HUES64 (cell line): ENCODE data around the gene APOBEC3G.
"Not testable (repeated sequence)": the region's sequence is repeated elsewhere in the genome, so short reads cannot be mapped to it uniquely, and the experiment has no call there.

Experiments used
- H3K27ac ChIP-seq: 2 replicates; pipeline ENCODE4 v1.7.0; 2013; ENCODE audit warnings: low read depth, low read length, inconsistent platforms
- H3K27me3 ChIP-seq: 2 replicates; pipeline ENCODE4 v1.6.1; 2013; ENCODE audit warnings: mild to moderate bottlenecking, low read length; ENCODE audit not compliant: insufficient read depth
- H3K36me3 ChIP-seq: 2 replicates; pipeline ENCODE4 v1.6.1; 2013; ENCODE audit warnings: mild to moderate bottlenecking, low read length; ENCODE audit not compliant: insufficient read depth
- H3K4me1 ChIP-seq: 2 replicates; pipeline ENCODE4 v1.6.1; 2013; ENCODE audit warnings: mild to moderate bottlenecking, low read length, moderate library complexity; ENCODE audit not compliant: insufficient read depth
- H3K4me3 ChIP-seq: 2 replicates; pipeline ENCODE4 v1.5.1; 2013; ENCODE audit warnings: mild to moderate bottlenecking, low read length, moderate library complexity
- H3K9ac ChIP-seq: 2 replicates; pipeline ENCODE4 v1.6.1; 2013; ENCODE audit warnings: mild to moderate bottlenecking, low read depth, low read length
- H3K9me3 ChIP-seq: 2 replicates; pipeline ENCODE4 v1.6.1; 2013; ENCODE audit warnings: low read depth, low read length; ENCODE audit not compliant: insufficient read depth
- WGBS: fragments of 150-250, 120-280 bp; methylation state at CpG from one replicate; pipeline ENCODE4 v1.1.7; 2013; ENCODE audit warnings: missing lambda C conversion rate; 5-methylcytosine and 5-hydroxymethylcytosine counted together

The APOBEC3G gene

GRCh38 chr22:39041908-39042307 is 35.2 kb upstream of the APOBEC3G start:
- 95% methylated on average over 6 of the region's 7 CpGs for WGBS
- Histone ChIP-seq H3K4me1 (peaks cover 9% of the 10 kb centered on the region), H3K27me3 (no peaks in the 10 kb centered on the region), H3K27ac (no peak overlapping the region), H3K36me3 (no peaks in the 10 kb centered on the region), H3K9me3 (no peaks in the 10 kb centered on the region), H3K4me3 (peak overlapping the region; percentile 52; the same call in 1 of the 2 replicates), H3K9ac (no peak overlapping the region)

- not testable (repeated sequence) for H3K9me3 ChIP-seq, H3K27ac ChIP-seq, H3K4me3 ChIP-seq, H3K27me3 ChIP-seq, H3K9ac ChIP-seq, H3K36me3 ChIP-seq, H3K4me1 ChIP-seq
- 95% methylated on average over 10 of the region's 18 CpGs for WGBS
Observed at GRCh38 chr22:39043063-39043462, 34.0 kb upstream of the APOBEC3G start.

- WGBS: 81% methylated on average over 14 of the region's 14 CpGs
- H3K4me1 ChIP-seq, H3K27me3 ChIP-seq: not testable (repeated sequence)
Observed at GRCh38 chr22:39045136-39045535, 31.9 kb upstream of the APOBEC3G start.

GRCh38 chr22:39049486-39049885 is 27.6 kb upstream of the APOBEC3G start:
- not testable (repeated sequence) for H3K9ac ChIP-seq, H3K27ac ChIP-seq, H3K4me3 ChIP-seq, H3K9me3 ChIP-seq, H3K27me3 ChIP-seq, H3K36me3 ChIP-seq
- WGBS: 92% methylated on average over 7 of the region's 7 CpGs
- peaks cover 10% of the 10 kb centered on the region; the same call in 1 of the 2 replicates for H3K4me1 ChIP-seq

More at GRCh38 chr22:39045136-39045535, 31.9 kb upstream of the APOBEC3G start:
- H3K27ac ChIP-seq, H3K9me3 ChIP-seq, H3K36me3 ChIP-seq, H3K4me3 ChIP-seq, H3K9ac ChIP-seq: not testable (repeated sequence)

- 72% methylated on average over 15 of the region's 18 CpGs for WGBS
- H3K4me3 ChIP-seq: not testable (repeated sequence)
- peaks cover 10% of the 10 kb centered on the region; the same call in 1 of the 2 replicates for H3K4me1 ChIP-seq
Observed at GRCh38 chr22:39051844-39052495, 25.1 kb upstream of the APOBEC3G start.

GRCh38 chr22:39055658-39056057 is 21.4 kb upstream of the APOBEC3G start:
- no peaks in the 10 kb centered on the region for H3K27me3 ChIP-seq
- no peak overlapping the region for H3K27ac ChIP-seq
- no peak overlapping the region for H3K9ac ChIP-seq
- H3K4me3 ChIP-seq: no peak overlapping the region
- H3K36me3 ChIP-seq: no peaks in the 10 kb centered on the region
- peaks cover 9% of the 10 kb centered on the region; the same call in 1 of the 2 replicates for H3K9me3 ChIP-seq
- H3K4me1 ChIP-seq: peaks cover 10% of the 10 kb centered on the region; the same call in 1 of the 2 replicates
- WGBS: 97% methylated on average over 11 of the region's 11 CpGs

More at GRCh38 chr22:39051844-39052495, 25.1 kb upstream of the APOBEC3G start:
- H3K36me3 ChIP-seq, H3K9ac ChIP-seq, H3K9me3 ChIP-seq, H3K27ac ChIP-seq, H3K27me3 ChIP-seq: not testable (repeated sequence)

GRCh38 chr22:39061290-39061689 is 15.8 kb upstream of the APOBEC3G start:
- WGBS: 73% methylated on average over 6 of the region's 6 CpGs
- not testable (repeated sequence) for H3K27ac ChIP-seq, H3K9me3 ChIP-seq, H3K4me1 ChIP-seq, H3K27me3 ChIP-seq, H3K36me3 ChIP-seq, H3K4me3 ChIP-seq, H3K9ac ChIP-seq

GRCh38 chr22:39061951-39062350 is 15.1 kb upstream of the APOBEC3G start:
- not testable (repeated sequence) for H3K27ac ChIP-seq, H3K36me3 ChIP-seq, H3K9ac ChIP-seq, H3K4me3 ChIP-seq, H3K9me3 ChIP-seq, H3K4me1 ChIP-seq, H3K27me3 ChIP-seq
- 89% methylated on average over 10 of the region's 10 CpGs for WGBS

- H3K4me1 ChIP-seq, H3K9ac ChIP-seq, H3K27me3 ChIP-seq, H3K9me3 ChIP-seq, H3K4me3 ChIP-seq, H3K36me3 ChIP-seq, H3K27ac ChIP-seq: not testable (repeated sequence)
- 96% methylated on average over 8 of the region's 8 CpGs for WGBS
Observed at GRCh38 chr22:39063904-39064303, 13.2 kb upstream of the APOBEC3G start.

GRCh38 chr22:39066442-39067276 is 10.4 kb upstream of the APOBEC3G start:
- H3K4me1 ChIP-seq, H3K36me3 ChIP-seq, H3K27me3 ChIP-seq, H3K4me3 ChIP-seq, H3K9me3 ChIP-seq, H3K27ac ChIP-seq, H3K9ac ChIP-seq: not testable (repeated sequence)
- 94% methylated on average over 9 of the region's 9 CpGs for WGBS

GRCh38 chr22:39068033-39068785 is 8.9 kb upstream of the APOBEC3G start:
- WGBS: 71% methylated on average over 12 of the region's 13 CpGs
- Histone ChIP-seq H3K9ac (no peak overlapping the region), H3K4me1 (peaks cover 6% of the 10 kb centered on the region; the same call in 1 of the 2 replicates), H3K4me3 (no peak overlapping the region), H3K36me3 (no peaks in the 10 kb centered on the region), H3K9me3 (no peaks in the 10 kb centered on the region), H3K27ac (no peak overlapping the region), H3K27me3 (no peaks in the 10 kb centered on the region)
